Brain microvascular endothelial cell (primary cell): Measurements from ENCODE around the gene CFAP69.

Source experiments
- DNase-seq: peaks from one replicate; pipeline ENCODE4 v3.0.0-alpha.2; 2020
- H3K27ac ChIP-seq: fragments of 250-450 bp; sonication (Bioruptor Pico); 2 replicates; pipeline ENCODE4 v1.5.1; 2020; ENCODE audit warnings: mild to moderate bottlenecking, moderate library complexity
- H3K27me3 ChIP-seq: fragments of 250-450 bp; sonication (Bioruptor Pico); replicated peaks from 2 replicates; pipeline ENCODE4 v1.5.1; 2020; ENCODE audit warnings: mild to moderate bottlenecking
- H3K36me3 ChIP-seq: fragments of 250-450 bp; sonication (Bioruptor Pico); replicated peaks from 2 replicates; pipeline ENCODE4 v1.5.1; 2020; ENCODE audit warnings: mild to moderate bottlenecking
- H3K4me3 ChIP-seq: 2 replicates; pipeline ENCODE4 v1.5.1; 2011; ENCODE audit warnings: low read depth, mild to moderate bottlenecking, control low read depth, low read length, moderate library complexity
- in situ Hi-C: cut with HindIII; loops from 2 replicates; pipeline ENCODE4 v1.10.0; 2017; ENCODE audit warnings: low sequenced_read_pairs, low pct_ligation_motif_present
- TF ChIP-seq, protein P1 (sequence below): IDR thresholded peaks from 2 replicates; pipeline ENCODE4 v1.5.1; 2011; ENCODE audit warnings: low read depth, mild to moderate bottlenecking, moderate library complexity, low read length, control low read depth, inconsistent platforms; ENCODE audit errors: missing control alignments

CFAP69 gene

DNA sequence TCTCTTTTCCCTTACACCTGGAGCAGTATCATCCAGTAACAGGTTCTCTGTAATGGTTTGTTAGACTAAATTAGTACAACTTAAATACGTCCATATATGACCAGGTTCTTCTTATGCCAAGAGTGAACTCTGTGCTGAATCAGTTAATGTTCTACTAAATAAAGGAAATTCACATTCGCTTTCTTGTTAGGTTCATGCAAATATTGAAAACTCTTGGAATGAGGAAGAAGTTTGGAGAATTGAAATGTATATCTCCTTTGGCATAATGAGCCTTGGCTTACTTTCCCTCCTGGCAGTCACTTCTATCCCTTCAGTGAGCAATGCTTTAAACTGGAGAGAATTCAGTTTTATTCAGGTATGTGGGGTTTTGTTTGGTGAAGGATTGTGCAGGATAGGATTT, 15.3 kb upstream of the CFAP69 start:
- DNase-seq, result no peak
- Histone ChIP-seq H3K36me3 (no peaks in the 10 kb centered on the region), H3K4me3 (no peak overlapping the region), H3K27me3 (no peaks in the 10 kb centered on the region), H3K27ac (no peak overlapping the region)
- TF ChIP-seq, protein P1, sequence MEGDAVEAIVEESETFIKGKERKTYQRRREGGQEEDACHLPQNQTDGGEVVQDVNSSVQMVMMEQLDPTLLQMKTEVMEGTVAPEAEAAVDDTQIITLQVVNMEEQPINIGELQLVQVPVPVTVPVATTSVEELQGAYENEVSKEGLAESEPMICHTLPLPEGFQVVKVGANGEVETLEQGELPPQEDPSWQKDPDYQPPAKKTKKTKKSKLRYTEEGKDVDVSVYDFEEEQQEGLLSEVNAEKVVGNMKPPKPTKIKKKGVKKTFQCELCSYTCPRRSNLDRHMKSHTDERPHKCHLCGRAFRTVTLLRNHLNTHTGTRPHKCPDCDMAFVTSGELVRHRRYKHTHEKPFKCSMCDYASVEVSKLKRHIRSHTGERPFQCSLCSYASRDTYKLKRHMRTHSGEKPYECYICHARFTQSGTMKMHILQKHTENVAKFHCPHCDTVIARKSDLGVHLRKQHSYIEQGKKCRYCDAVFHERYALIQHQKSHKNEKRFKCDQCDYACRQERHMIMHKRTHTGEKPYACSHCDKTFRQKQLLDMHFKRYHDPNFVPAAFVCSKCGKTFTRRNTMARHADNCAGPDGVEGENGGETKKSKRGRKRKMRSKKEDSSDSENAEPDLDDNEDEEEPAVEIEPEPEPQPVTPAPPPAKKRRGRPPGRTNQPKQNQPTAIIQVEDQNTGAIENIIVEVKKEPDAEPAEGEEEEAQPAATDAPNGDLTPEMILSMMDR, result no peak
- in situ Hi-C loops, result no loop called here

DNA sequence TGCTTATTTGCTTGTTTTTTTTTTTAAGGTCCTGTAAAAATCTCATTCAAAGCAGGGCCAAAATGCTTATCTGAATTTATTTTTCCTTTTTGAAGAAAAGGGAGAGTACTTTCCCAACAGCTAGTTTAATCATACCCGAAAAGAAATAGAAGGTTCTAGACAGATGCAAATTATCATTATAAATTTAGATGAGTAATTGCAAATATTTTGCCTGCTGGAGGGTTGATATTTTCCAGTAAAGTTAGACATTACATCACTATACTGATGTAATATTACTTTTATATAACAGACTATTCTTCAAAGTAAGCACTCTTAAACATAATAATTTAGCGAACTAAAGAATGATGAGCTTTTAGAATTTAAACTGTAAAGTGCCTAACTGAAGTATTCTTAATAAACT, 14.1 kb upstream of the CFAP69 start:
- TF ChIP-seq, protein P1, result no peak
- no peak overlapping the region for H3K27ac ChIP-seq
- no peaks in the 10 kb centered on the region for H3K36me3 ChIP-seq
- in situ Hi-C loops, result no loop called here
- no peaks in the 10 kb centered on the region for H3K27me3 ChIP-seq
- no peak overlapping the region for H3K4me3 ChIP-seq
- no peak for DNase-seq

DNA sequence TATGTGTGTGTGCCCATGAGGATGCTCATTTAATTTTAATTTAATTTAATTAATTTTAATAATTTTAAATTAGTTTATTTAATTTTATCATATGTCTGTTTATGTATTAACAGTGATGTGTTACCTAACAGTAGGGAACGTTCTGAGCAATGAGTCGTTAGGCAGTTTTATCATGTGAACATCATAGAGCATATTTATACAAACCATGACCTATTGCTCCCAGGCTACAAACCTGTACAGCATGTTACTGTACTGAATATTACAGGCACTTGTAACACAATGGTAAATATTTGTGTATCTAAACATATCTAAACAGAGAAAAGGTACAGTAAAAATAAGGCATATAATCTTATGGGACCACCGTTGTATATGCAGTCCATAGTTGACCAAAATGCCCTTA, 13.7 kb upstream of the CFAP69 start:
- no peak overlapping the region for H3K4me3 ChIP-seq
- H3K27me3 ChIP-seq, result no peaks in the 10 kb centered on the region
- in situ Hi-C loops, result no loop called here
- no peak for DNase-seq
- no peaks in the 10 kb centered on the region for H3K36me3 ChIP-seq
- TF ChIP-seq, protein P1, result no peak
- H3K27ac ChIP-seq, result no peak overlapping the region

DNA sequence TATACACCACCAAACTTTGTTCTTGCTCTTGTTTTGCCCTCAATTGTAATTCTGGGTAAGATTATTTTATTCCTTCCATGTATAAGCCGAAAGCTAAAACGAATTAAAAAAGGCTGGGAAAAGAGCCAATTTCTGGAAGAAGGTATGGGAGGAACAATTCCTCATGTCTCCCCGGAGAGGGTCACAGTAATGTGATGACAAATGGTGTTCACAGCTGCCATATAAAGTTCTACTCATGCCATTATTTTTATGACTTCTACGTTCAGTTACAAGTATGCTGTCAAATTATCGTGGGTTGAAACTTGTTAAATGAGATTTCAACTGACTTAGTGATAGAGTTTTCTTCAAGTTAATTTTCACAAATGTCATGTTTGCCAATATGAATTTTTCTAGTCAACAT, 12.5 kb upstream of the CFAP69 start:
- Histone ChIP-seq H3K27me3 (no peaks in the 10 kb centered on the region), H3K4me3 (no peak overlapping the region), H3K27ac (no peak overlapping the region), H3K36me3 (no peaks in the 10 kb centered on the region)
- in situ Hi-C loops, result no loop called here
- DNase-seq, result no peak
- TF ChIP-seq, protein P1, result no peak

DNA sequence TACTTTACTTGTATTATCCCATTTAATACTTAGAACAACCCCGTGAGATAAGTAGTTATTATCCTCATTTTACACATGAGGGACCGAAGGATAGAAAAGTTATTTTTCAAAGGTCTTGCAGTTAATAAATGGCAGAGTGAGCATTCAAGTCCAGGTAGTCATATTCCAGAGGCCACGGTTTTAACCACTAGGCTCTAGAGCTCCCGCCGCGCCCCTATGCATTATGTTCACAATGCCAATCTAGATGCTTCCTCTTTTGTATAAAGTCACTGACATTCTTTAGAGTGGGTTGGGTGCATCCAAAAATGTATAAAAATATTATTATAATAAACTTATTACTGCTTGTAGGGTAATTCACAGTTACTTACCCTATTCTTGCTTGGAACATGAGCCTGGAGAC, 11.4 kb upstream of the CFAP69 start:
- TF ChIP-seq, protein P1, result no peak
- no peak for DNase-seq
- in situ Hi-C loops, result no loop called here
- no peaks in the 10 kb centered on the region for H3K27me3 ChIP-seq
- H3K4me3 ChIP-seq, result no peak overlapping the region
- H3K27ac ChIP-seq, result no peak overlapping the region
- H3K36me3 ChIP-seq, result no peaks in the 10 kb centered on the region

DNA sequence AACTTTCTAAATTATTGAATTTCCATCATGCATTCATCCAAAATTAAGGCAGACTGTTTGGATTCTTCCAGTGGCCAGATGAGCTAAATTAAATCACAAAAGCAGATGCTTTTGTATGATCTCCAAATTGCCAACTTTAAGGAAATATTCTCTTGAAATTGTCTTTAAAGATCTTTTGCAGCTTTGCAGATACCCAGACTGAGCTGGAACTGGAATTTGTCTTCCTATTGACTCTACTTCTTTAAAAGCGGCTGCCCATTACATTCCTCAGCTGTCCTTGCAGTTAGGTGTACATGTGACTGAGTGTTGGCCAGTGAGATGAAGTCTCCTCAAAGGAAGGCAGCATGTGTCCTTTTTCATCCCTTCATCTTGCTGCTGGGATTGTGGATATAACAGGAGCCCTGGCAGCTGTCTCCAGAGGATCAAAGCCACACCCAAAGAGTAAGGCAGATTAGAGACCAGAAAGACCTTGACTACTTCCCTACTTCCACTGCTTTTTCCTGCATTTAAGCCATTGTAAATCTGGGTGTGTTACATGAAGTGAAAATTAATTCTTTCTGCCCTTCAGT, 8.2 kb upstream of the CFAP69 start:
- no peak for DNase-seq
- H3K4me3 ChIP-seq, result no peak overlapping the region
- TF ChIP-seq, protein P1, result no peak
- in situ Hi-C loops, result no loop called here
- no peaks in the 10 kb centered on the region for H3K27me3 ChIP-seq
- no peaks in the 10 kb centered on the region for H3K36me3 ChIP-seq
- H3K27ac ChIP-seq, result no peak overlapping the region
